Effector memory CD8-positive, alpha-beta T cell (primary cell): ENCODE results near the gene FOCAD.
A peak's percentile ranks its signal among the peaks of the same experiment; 100 is the strongest.

ENCODE experiments used
- ATAC-seq: fragments of 150-1000 bp; cut with Tn5 transposase; replicated peaks from 2 replicates; pipeline ENCODE4 v1.10.0; 2021; ENCODE audit warnings: mild to moderate bottlenecking, moderate library complexity
- DNase-seq, 3 experiments: peaks; one replicate each; pipeline ENCODE4 v3.0.0; 2021
- H3K27ac Mint-ChIP-seq, 2 donors: one replicate each; pipeline ENCODE4 v1.8.0; 2022; ENCODE audit warnings: mild to moderate bottlenecking in 2 of 2, mixed read lengths in 2 of 2, moderate library complexity in 2 of 2
- H3K27me3 Mint-ChIP-seq, 2 donors: one replicate each; pipeline ENCODE4 v1.8.0; 2022; ENCODE audit warnings: mixed read lengths in 2 of 2
- H3K36me3 Mint-ChIP-seq: one replicate; pipeline ENCODE4 v1.8.0; 2022; ENCODE audit warnings: mild to moderate bottlenecking, moderate library complexity, mixed read lengths; ENCODE audit not compliant: insufficient read depth
- H3K4me1 Mint-ChIP-seq, 2 donors: one replicate each; pipeline ENCODE4 v1.8.0; 2022; ENCODE audit warnings: low read depth in 2 of 2, mixed read lengths in 2 of 2
- H3K4me3 Mint-ChIP-seq, 2 donors: one replicate each; pipeline ENCODE4 v1.8.0; 2022; ENCODE audit warnings: mild to moderate bottlenecking in 2 of 2, mixed read lengths in 2 of 2, moderate library complexity in 2 of 2
- H3K9me3 Mint-ChIP-seq, 2 donors: one replicate each; pipeline ENCODE4 v1.8.0; 2022; ENCODE audit warnings: mixed read lengths in 2 of 2

FOCAD gene

GRCh38 chr9:20908461-20908860, 224.4 kb downstream of the FOCAD start:
- Mint-ChIP-seq H3K27ac (no peak overlapping the region), H3K36me3 (peaks cover 5% of the 10 kb centered on the region), H3K4me3 (no peak overlapping the region), H3K4me1 (no peaks in the 10 kb centered on the region), H3K9me3 (no peaks in the 10 kb centered on the region), H3K27me3 (no peaks in the 10 kb centered on the region)
- DNase-seq (no peak), ATAC-seq (no peak)

DNA sequence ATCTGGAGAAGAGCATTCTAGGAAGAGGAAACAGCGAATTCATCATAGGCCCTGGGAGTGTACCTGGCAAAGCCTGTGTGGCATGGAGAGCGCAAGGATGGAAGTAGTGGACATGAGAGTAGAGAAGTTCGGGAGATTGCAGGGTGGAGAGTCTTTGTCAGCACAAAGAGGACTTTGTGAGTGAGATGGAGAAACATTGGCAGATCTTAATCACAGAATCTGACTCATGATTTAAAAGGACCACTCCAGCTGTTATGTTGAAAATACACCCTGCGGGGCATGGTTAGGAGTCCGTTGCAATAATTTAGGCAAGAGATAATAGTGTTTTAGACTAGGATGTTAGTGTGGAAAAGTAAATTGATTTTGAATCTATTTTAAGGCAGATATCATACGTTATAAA, 230.5 kb downstream of the FOCAD start:
- Mint-ChIP-seq H3K4me1 (no peaks in the 10 kb centered on the region), H3K9me3 (no peaks in the 10 kb centered on the region), H3K36me3 (peaks cover 9% of the 10 kb centered on the region), H3K27ac (no peak overlapping the region), H3K27me3 (no peaks in the 10 kb centered on the region), H3K4me3 (no peak overlapping the region)
- ATAC-seq (no peak), DNase-seq (no peak)

- ATAC-seq (no peak), DNase-seq (no peak)
- H3K4me3 Mint-ChIP-seq: no peak overlapping the region
- H3K4me1 Mint-ChIP-seq: no peaks in the 10 kb centered on the region
- H3K27me3 Mint-ChIP-seq: no peaks in the 10 kb centered on the region
- H3K27ac Mint-ChIP-seq: no peak overlapping the region
- peaks cover 2% of the 10 kb centered on the region for H3K36me3 Mint-ChIP-seq
- H3K9me3 Mint-ChIP-seq: no peaks in the 10 kb centered on the region
Measured at GRCh38 chr9:20921362-20921761, 237.3 kb downstream of the FOCAD start.

GRCh38 chr9:20925256-20926045, 241.4 kb downstream of the FOCAD start:
- no peak overlapping the region for H3K27ac Mint-ChIP-seq
- no peaks in the 10 kb centered on the region for H3K36me3 Mint-ChIP-seq
- no peak for ATAC-seq
- H3K9me3 Mint-ChIP-seq: no peaks in the 10 kb centered on the region
- no peak for DNase-seq
- H3K4me3 Mint-ChIP-seq: no peak overlapping the region
- peaks cover 0 to 11% of the 10 kb centered on the region in 2 donors for H3K4me1 Mint-ChIP-seq
- no peaks in the 10 kb centered on the region for H3K27me3 Mint-ChIP-seq

DNA sequence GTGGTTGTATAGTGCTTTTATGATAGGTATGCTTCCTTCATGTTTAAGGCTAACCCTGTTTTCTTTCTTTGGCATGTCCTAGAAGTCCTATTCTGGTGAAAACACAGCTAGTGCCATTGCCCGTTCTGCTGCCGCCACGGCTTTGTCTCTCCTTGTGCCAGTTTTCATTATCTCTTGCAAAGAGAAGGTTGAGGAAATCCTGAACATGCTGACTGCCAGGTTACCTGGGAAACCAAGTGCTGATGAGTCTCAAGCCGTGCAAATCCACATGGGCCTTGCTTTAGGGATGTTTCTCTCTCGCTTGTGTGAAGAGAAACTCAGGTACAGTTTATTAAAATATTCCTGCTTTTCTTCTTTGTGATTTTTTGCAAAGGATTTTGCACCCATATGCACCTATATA, 245.2 kb downstream of the FOCAD start:
- Mint-ChIP-seq H3K4me1 (peaks cover 0 to 11% of the 10 kb centered on the region in 2 donors), H3K9me3 (no peaks in the 10 kb centered on the region), H3K4me3 (no peak overlapping the region), H3K27me3 (no peaks in the 10 kb centered on the region), H3K36me3 (peaks cover 5% of the 10 kb centered on the region), H3K27ac (no peak overlapping the region)
- DNase-seq: no peak
- ATAC-seq: no peak

- DNase-seq: no peak
- Mint-ChIP-seq H3K27me3 (no peaks in the 10 kb centered on the region), H3K4me3 (no peak overlapping the region), H3K36me3 (peaks cover 5% of the 10 kb centered on the region), H3K9me3 (no peaks in the 10 kb centered on the region), H3K4me1 (peaks cover 0 to 11% of the 10 kb centered on the region in 2 donors), H3K27ac (no peak overlapping the region)
- ATAC-seq: no peak
Measured at GRCh38 chr9:20930836-20931235, 246.8 kb downstream of the FOCAD start.

- H3K36me3 Mint-ChIP-seq: peaks cover 5% of the 10 kb centered on the region
- peak; percentile 26 for ATAC-seq
- H3K27ac Mint-ChIP-seq: peak overlapping the region in 1 of 2 donors; percentile 37
- no peak overlapping the region for H3K4me3 Mint-ChIP-seq
- DNase-seq: no peak
- H3K4me1 Mint-ChIP-seq: peaks cover 0 to 2% of the 10 kb centered on the region in 2 donors
- no peaks in the 10 kb centered on the region for H3K27me3 Mint-ChIP-seq
- no peaks in the 10 kb centered on the region for H3K9me3 Mint-ChIP-seq
Measured at GRCh38 chr9:20940447-20941173, 256.6 kb downstream of the FOCAD start.

DNA sequence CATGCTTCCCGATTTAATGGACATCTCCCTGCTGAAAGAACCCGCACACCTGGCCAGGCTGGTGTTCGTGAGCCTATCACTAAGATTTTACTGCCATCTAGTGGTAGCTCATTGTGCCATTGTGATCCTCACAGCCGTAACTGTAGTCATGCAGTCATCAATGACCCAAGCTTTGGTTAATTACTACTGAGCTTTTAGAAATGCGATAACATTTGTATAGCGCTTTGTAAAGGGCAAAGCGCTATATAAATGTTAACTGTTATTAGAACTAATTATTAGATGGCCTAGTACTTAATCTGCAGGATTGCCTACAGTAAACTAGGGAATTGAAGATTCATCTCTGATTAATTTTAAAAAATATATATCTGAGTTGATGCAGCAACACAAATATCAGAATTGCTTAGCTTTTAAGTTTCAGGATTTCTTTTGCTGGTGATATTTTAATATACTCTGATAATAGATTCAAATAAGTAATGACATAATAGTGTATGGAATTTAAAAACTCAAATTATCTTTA, 257.2 kb downstream of the FOCAD start:
- peak; percentile 98 for ATAC-seq
- Mint-ChIP-seq H3K9me3 (no peaks in the 10 kb centered on the region), H3K27ac (no peak overlapping the region)

DNA sequence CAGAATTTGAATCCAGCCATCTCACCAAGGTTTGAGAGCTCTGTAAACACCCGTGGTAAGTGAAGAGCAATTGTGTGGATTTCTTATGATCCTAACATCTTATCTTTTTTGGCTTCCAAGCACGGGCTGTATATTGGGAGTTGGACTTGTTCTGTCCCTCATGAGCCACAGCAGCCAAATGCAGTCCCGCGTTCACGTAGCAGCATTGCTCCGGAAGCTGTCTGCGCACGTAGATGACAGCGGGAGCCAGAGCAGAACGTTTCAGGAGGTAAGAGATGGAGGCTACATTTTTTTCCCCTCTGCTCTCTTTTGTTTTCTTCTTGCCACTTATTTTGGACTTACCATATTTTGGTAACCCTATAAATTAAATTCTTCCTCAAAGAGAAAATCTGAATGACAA, 260.4 kb downstream of the FOCAD start:
- Mint-ChIP-seq H3K36me3 (peaks cover 3% of the 10 kb centered on the region), H3K27ac (no peak overlapping the region), H3K9me3 (no peaks in the 10 kb centered on the region), H3K4me1 (peaks cover 0 to 2% of the 10 kb centered on the region in 2 donors), H3K27me3 (no peaks in the 10 kb centered on the region), H3K4me3 (no peak overlapping the region)
- ATAC-seq (no peak), DNase-seq (no peak)

More for the DNA sequence above, 257.2 kb downstream of the FOCAD start:
- Mint-ChIP-seq H3K27me3 (no peaks in the 10 kb centered on the region), H3K4me1 (peaks cover 0 to 2% of the 10 kb centered on the region in 2 donors), H3K4me3 (no peak overlapping the region), H3K36me3 (peaks cover 5% of the 10 kb centered on the region)
- DNase-seq: peak; percentile 53 to 55 (median 54)

DNA sequence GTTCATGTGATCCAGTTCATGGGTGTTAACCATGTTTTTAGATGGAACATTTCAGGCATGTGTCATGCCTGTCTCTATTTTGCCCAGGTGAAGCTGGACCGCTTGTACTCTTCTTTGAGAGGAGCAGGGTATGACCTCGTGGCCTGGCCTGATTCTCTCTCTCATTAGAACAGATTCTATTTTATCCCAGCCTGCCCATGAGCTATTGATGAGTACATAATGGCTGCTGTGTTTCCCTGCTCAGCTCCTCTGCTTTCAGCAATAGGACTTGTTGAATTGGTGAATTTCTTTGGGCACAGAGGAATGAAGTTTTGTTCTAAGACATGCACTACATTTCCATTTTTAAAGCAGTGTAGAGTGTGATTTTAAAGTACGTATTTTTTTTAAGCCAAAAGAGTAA, 261.2 kb downstream of the FOCAD start:
- Mint-ChIP-seq H3K9me3 (no peaks in the 10 kb centered on the region), H3K36me3 (peaks cover 3% of the 10 kb centered on the region)
- no peak for ATAC-seq

DNA sequence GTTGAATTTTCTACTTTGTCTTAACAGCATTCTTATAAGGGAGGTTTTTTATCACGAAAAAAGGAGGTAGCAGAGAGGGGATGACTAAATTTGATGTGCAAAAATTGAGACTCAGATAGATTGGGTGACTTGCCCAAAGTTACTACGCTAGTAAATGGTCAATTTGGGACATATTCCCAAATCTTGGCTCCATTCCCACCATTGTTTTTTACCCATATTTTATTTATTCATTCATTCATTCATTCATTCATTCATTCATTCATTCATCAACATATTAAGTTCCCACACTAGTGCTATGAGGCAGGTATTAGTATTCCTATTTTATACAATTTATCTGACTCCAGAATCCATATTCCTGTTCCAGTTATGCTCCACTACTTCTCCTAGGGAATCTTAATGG, 261.8 kb downstream of the FOCAD start:
- no peak overlapping the region for H3K27ac Mint-ChIP-seq
- DNase-seq (no peak), ATAC-seq (no peak)
- peaks cover 0 to 2% of the 10 kb centered on the region in 2 donors for H3K4me1 Mint-ChIP-seq
- no peaks in the 10 kb centered on the region for H3K27me3 Mint-ChIP-seq
- no peak overlapping the region for H3K4me3 Mint-ChIP-seq
- H3K36me3 Mint-ChIP-seq: peaks cover 3% of the 10 kb centered on the region
- no peaks in the 10 kb centered on the region for H3K9me3 Mint-ChIP-seq

More for the DNA sequence above, 261.2 kb downstream of the FOCAD start:
- Mint-ChIP-seq H3K27ac (no peak overlapping the region), H3K4me3 (no peak overlapping the region), H3K4me1 (peaks cover 0 to 2% of the 10 kb centered on the region in 2 donors), H3K27me3 (no peaks in the 10 kb centered on the region)
- no peak for DNase-seq

DNA sequence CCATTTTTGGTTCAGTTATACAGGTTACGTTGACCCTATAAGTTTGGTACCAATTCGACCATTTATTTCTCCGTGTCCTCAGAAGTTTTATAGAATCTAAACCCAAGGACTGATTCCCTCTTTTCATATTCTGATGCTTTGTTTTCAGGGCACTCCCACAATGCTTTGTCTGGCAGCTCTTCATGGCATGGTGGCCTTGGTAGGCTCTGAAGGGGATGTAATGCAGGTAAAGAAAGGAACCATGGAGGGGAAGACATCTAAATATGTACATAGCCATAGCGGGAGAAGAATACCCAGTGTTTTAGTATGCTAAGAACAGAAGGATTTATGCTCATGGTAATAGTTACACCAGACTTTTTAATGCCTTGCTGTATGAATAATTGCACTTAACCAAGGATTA, 264.6 kb downstream of the FOCAD start:
- Mint-ChIP-seq H3K4me1 (no peaks in the 10 kb centered on the region), H3K36me3 (peaks cover 12% of the 10 kb centered on the region), H3K27me3 (no peaks in the 10 kb centered on the region), H3K9me3 (no peaks in the 10 kb centered on the region), H3K27ac (no peak overlapping the region), H3K4me3 (no peak overlapping the region)
- no peak for DNase-seq
- ATAC-seq: no peak

DNA sequence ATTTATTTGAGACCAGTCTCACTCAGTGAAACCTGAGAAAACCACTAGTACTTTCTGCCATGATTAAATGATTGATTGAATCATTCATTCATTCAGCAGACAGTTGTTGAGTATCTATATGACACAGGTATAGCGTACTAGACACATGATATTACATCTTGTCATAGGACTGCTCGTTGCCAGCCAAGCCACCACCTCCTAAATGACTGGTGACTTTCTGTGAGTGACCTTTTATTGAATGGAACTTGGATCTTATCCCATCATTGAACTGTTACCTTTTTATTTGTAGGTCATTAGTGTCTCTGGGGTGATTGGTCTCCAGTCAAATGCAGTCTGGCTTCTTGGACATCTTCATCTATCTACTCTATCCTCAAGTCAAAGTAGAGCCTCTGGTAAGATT, 266.6 kb downstream of the FOCAD start:
- Mint-ChIP-seq H3K4me3 (no peak overlapping the region), H3K4me1 (no peaks in the 10 kb centered on the region), H3K27me3 (no peaks in the 10 kb centered on the region), H3K36me3 (peaks cover 12% of the 10 kb centered on the region), H3K9me3 (no peaks in the 10 kb centered on the region), H3K27ac (no peak overlapping the region)
- no peak for ATAC-seq
- no peak for DNase-seq
